Measurements from ENCODE around the gene MAST3.

DNA sequence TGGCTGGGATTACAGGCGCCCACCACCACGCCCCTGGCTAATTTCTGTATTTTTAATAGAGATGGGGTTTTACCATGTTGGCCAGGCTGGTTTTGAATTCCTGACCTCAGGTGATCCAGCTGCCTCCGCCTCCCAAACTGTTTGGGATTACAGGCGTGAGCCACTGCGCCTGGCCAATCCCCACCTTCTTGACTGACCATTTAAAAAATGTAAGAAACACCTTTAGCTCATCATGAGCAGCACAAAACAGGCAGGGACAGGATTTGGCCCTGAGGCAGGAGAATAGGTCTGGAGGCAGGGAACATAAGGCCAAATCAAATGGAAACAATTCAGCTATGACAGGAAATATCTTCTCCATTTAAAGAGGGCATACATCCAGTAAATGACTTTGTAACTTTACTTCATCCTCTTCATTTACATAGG lies 94.1 kb downstream of the MAST3 start:
- TF ChIP-seq, protein P1, sequence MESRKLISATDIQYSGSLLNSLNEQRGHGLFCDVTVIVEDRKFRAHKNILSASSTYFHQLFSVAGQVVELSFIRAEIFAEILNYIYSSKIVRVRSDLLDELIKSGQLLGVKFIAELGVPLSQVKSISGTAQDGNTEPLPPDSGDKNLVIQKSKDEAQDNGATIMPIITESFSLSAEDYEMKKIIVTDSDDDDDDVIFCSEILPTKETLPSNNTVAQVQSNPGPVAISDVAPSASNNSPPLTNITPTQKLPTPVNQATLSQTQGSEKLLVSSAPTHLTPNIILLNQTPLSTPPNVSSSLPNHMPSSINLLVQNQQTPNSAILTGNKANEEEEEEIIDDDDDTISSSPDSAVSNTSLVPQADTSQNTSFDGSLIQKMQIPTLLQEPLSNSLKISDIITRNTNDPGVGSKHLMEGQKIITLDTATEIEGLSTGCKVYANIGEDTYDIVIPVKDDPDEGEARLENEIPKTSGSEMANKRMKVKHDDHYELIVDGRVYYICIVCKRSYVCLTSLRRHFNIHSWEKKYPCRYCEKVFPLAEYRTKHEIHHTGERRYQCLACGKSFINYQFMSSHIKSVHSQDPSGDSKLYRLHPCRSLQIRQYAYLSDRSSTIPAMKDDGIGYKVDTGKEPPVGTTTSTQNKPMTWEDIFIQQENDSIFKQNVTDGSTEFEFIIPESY (IDR thresholded peaks at IDR 0.05), result no peak
- TF ChIP-seq, protein P2, sequence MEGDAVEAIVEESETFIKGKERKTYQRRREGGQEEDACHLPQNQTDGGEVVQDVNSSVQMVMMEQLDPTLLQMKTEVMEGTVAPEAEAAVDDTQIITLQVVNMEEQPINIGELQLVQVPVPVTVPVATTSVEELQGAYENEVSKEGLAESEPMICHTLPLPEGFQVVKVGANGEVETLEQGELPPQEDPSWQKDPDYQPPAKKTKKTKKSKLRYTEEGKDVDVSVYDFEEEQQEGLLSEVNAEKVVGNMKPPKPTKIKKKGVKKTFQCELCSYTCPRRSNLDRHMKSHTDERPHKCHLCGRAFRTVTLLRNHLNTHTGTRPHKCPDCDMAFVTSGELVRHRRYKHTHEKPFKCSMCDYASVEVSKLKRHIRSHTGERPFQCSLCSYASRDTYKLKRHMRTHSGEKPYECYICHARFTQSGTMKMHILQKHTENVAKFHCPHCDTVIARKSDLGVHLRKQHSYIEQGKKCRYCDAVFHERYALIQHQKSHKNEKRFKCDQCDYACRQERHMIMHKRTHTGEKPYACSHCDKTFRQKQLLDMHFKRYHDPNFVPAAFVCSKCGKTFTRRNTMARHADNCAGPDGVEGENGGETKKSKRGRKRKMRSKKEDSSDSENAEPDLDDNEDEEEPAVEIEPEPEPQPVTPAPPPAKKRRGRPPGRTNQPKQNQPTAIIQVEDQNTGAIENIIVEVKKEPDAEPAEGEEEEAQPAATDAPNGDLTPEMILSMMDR (IDR thresholded peaks at IDR 0.05; ENCODE audit: low read depth, low read length, missing input control), result no peak
- no peak for TF ChIP-seq RAD21 (IDR thresholded peaks at IDR 0.05)

All from liver (tissue), 3 donors.